ENCODE results near the gene COIL. TPM values are rescaled to one million over a fixed set of nuclear protein-coding genes. Genes with fewer than 3 reads are reported as not detected.

Gene COIL
- total RNA-seq, 1 experiment from 2014 or later = 31.2 TPM

DNA sequence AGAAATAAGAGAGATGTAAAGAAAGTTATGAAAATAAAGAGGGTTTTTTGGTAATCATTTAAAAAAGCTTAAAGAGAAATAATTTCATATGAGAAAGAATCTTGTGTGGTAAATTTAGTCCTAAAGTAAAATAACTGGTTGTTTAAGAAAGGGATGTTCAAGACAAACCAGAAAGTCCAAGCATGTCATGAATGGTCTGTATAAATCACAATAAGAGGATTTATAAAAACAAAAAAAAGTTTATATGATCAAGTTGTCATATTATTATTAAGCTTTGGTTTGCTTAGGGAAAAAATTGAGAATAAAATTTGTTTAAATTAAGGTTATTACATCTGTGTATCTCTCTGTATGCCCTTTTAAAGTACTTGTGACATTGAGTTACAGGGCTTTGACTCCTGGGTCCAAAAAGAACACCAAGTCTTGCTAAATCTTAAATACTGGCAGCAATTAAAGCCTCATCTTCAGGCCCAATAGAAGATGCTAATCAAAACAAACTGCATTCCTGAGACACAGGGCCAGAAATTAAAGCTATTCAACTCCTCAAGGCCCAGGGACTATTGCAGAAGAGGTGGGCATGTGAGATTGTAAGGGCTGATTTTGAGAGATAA lies 31.4 kb downstream of the COIL start:
- ChIA-PET RAD21 (ENCODE audit: low non-redundant PET in 1 of 2, low total read pairs in 2 of 2, uncharacterized antibody in 2 of 2, unreplicated experiment in 2 of 2) (no interaction called here), POLR2A (interaction anchor here (2.4 kb wide), 1 partner anchor 16 kb away, joined by 9 read pairs; the partner anchor contains the start of gene TRIM25), CTCF (no interaction called here)
- Histone ChIP-seq H3K9me2 (ENCODE audit: insufficient read depth) (no peaks in the 10 kb centered on the region), H3K27me3 (ENCODE audit: insufficient read depth, low read length) (no peaks in the 10 kb centered on the region), H3K36me3 (ENCODE audit: control insufficient read depth in 1 of 2, insufficient read depth in 2 of 2, low read length in 2 of 2) (peaks cover 7% of the 10 kb centered on the region in 2 experiments; a peak in 3 of 4 replicates), H3K4me1 (ENCODE audit: control insufficient read depth in 1 of 2, insufficient read depth in 2 of 2, low read length in 2 of 2) (no peaks in the 10 kb centered on the region), H4K20me1 (ENCODE audit: insufficient read depth) (no peaks in the 10 kb centered on the region), H3K4me3 (replicated peaks in 1 of 2; ENCODE audit: low read depth in 1 of 2, low read length in 2 of 2) (no peak overlapping the region), H3K9ac (ENCODE audit: low read length) (no peak overlapping the region), H3K9me3 (ENCODE audit: control insufficient read depth in 1 of 2, insufficient read depth in 1 of 2, low read depth in 1 of 2, low read length in 2 of 2) (peaks cover 10 to 26% of the 10 kb centered on the region in 2 experiments; a peak in 2 of 4 replicates), H3K27ac (ENCODE audit: low read depth, low read length) (no peak overlapping the region), H2AFZ (ENCODE audit: low read depth, low read length, poor library complexity, severe bottlenecking) (no peak overlapping the region), H3K79me2 (ENCODE audit: insufficient read depth, low read length) (no peaks in the 10 kb centered on the region), H3K4me2 (ENCODE audit: low read length) (no peak overlapping the region)
- intact Hi-C loops (cut with micrococcal nuclease) = no loop called here
- ATAC-seq (no peak), DNase-seq (ENCODE audit: low read depth, low spot score) (peak; percentile 39)
- no TSS peak for BruUV-seq (replicated peaks)
- no peak for TF ChIP-seq JUND (IDR thresholded peaks at IDR 0.05)
- no peak for TF ChIP-seq RAD21 (IDR thresholded peaks at IDR 0.05; ENCODE audit: low read depth)
- no peak for TF ChIP-seq FOSL1 (IDR thresholded peaks at IDR 0.05; ENCODE audit: low read depth)
- TF ChIP-seq CBX3 (IDR thresholded peaks at IDR 0.05; ENCODE audit: low read depth) = peak; percentile 49; the same call in 1 of the 2 replicates

DNA sequence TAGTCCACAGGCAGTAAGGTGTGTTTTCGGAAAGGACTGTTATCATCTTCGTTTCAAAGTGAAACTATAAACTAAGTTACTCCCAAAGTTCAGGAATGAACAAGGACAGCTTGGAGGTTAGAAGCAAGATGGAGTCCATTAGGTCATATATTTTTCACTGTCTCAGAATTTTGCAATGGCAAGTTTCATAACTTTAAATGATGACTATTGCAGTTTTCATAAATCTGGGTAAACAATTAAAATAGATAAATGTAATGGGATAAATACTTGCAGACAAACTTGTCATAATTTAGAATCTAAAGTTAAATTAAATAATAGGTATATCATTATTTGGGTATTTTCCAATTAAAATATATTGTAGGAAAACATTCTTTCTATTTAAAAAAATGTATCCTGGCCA lies 32.3 kb downstream of the COIL start:
- H3K9me2 ChIP-seq (ENCODE audit: insufficient read depth) = no peaks in the 10 kb centered on the region
- RAD21 ChIA-PET (ENCODE audit: low non-redundant PET in 1 of 2, low total read pairs in 2 of 2, uncharacterized antibody in 2 of 2, unreplicated experiment in 2 of 2) = no interaction called here
- POLR2A ChIA-PET = interaction anchor here (2.4 kb wide), 1 partner anchor 15 kb away, joined by 9 read pairs; the partner anchor contains the start of gene TRIM25
- no peak overlapping the region for H3K4me3 ChIP-seq (replicated peaks in 1 of 2; ENCODE audit: low read depth in 1 of 2, low read length in 2 of 2)
- no TSS peak for BruUV-seq (replicated peaks)
- no peaks in the 10 kb centered on the region for H3K27me3 ChIP-seq (ENCODE audit: insufficient read depth, low read length)
- no peaks in the 10 kb centered on the region for H3K4me1 ChIP-seq (ENCODE audit: control insufficient read depth in 1 of 2, insufficient read depth in 2 of 2, low read length in 2 of 2)
- no peaks in the 10 kb centered on the region for H3K79me2 ChIP-seq (ENCODE audit: insufficient read depth, low read length)
- intact Hi-C loops (cut with micrococcal nuclease) = no loop called here
- H2AFZ ChIP-seq (ENCODE audit: low read depth, low read length, poor library complexity, severe bottlenecking) = no peak overlapping the region
- no peaks in the 10 kb centered on the region for H4K20me1 ChIP-seq (ENCODE audit: insufficient read depth)
- ATAC-seq (no peak), DNase-seq (ENCODE audit: low read depth, low spot score) (no peak)
- H3K27ac ChIP-seq (ENCODE audit: low read depth, low read length) = no peak overlapping the region
- CTCF ChIA-PET = no interaction called here
- peaks cover 10 to 26% of the 10 kb centered on the region in 2 experiments; a peak in 2 of 4 replicates for H3K9me3 ChIP-seq (ENCODE audit: control insufficient read depth in 1 of 2, insufficient read depth in 1 of 2, low read depth in 1 of 2, low read length in 2 of 2)
- H3K36me3 ChIP-seq (ENCODE audit: control insufficient read depth in 1 of 2, insufficient read depth in 2 of 2, low read length in 2 of 2) = no peaks in the 10 kb centered on the region; a peak in 1 of 4 replicates
- no peak overlapping the region for H3K9ac ChIP-seq (ENCODE audit: low read length)
- no peak overlapping the region for H3K4me2 ChIP-seq (ENCODE audit: low read length)
- TF ChIP-seq SIN3A (IDR thresholded peaks at IDR 0.05; ENCODE audit: low read depth) (no peak), EGR1 (IDR thresholded peaks at IDR 0.05; ENCODE audit: low read depth) (no peak)
- TF ChIP-seq, protein P1, sequence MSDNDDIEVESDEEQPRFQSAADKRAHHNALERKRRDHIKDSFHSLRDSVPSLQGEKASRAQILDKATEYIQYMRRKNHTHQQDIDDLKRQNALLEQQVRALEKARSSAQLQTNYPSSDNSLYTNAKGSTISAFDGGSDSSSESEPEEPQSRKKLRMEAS (IDR thresholded peaks at IDR 0.05) = no peak
